ENCODE measurements around the gene PAPSS2.

GRCh38 chr10:87669752-87670151 lies 10.1 kb downstream of the PAPSS2 start:
- TF ChIP-seq, protein P1, sequence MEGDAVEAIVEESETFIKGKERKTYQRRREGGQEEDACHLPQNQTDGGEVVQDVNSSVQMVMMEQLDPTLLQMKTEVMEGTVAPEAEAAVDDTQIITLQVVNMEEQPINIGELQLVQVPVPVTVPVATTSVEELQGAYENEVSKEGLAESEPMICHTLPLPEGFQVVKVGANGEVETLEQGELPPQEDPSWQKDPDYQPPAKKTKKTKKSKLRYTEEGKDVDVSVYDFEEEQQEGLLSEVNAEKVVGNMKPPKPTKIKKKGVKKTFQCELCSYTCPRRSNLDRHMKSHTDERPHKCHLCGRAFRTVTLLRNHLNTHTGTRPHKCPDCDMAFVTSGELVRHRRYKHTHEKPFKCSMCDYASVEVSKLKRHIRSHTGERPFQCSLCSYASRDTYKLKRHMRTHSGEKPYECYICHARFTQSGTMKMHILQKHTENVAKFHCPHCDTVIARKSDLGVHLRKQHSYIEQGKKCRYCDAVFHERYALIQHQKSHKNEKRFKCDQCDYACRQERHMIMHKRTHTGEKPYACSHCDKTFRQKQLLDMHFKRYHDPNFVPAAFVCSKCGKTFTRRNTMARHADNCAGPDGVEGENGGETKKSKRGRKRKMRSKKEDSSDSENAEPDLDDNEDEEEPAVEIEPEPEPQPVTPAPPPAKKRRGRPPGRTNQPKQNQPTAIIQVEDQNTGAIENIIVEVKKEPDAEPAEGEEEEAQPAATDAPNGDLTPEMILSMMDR (IDR thresholded peaks at IDR 0.05) = no peak
- TF ChIP-seq POLR2A (IDR thresholded peaks at IDR 0.05) = no peak
